GM23338 (cell line): ENCODE results near the gene BOK. TPM values are rescaled to one million over a fixed set of nuclear protein-coding genes. Genes with fewer than 3 reads are reported as not detected.

Experiments used
- CREB1 ChIP-seq: fragments of 250-450 bp; sonication (Bioruptor Pico); IDR thresholded peaks from 2 replicates; pipeline ENCODE4 v1.5.0; 2020; ENCODE audit warnings: low read depth, mild to moderate bottlenecking, moderate library complexity
- CTCF ChIP-seq, 2 experiments: fragments of 200-600 bp in 1 of 2; sonication (generic) in 1 of 2; conservative IDR thresholded peaks; 2 replicates each; pipeline versions ENCODE4 v1.5.1 to v1.6.1; 2016 to 2017; ENCODE audit warnings: antibody characterized with exemption in 2 of 2, low read depth in 2 of 2, mild to moderate bottlenecking in 2 of 2, moderate library complexity in 1 of 2
- EZH2 ChIP-seq: fragments of 200-600 bp; sonication (generic); IDR thresholded peaks from one replicate; pipeline ENCODE4 v1.8.0; 2017; ENCODE audit warnings: antibody characterized with exemption, mild to moderate bottlenecking, low read depth; ENCODE audit not compliant: unreplicated experiment
- EZH2phosphoT487 ChIP-seq: fragments of 200-600 bp; sonication (generic); IDR thresholded peaks from one replicate; pipeline ENCODE4 v1.8.1; 2018; ENCODE audit warnings: antibody characterized with exemption; ENCODE audit not compliant: unreplicated experiment
- NANOG ChIP-seq: IDR thresholded peaks from 2 replicates; pipeline ENCODE4 v1.6.1; 2016; ENCODE audit warnings: antibody characterized with exemption, borderline replicate concordance
- POLR2AphosphoS5 ChIP-seq: IDR thresholded peaks from 2 replicates; pipeline ENCODE4 v1.6.1; 2016; ENCODE audit warnings: antibody characterized with exemption, low read depth
- ZNF114 ChIP-seq: fragments of 250-450 bp; sonication (Bioruptor Pico); IDR thresholded peaks from 2 replicates; pipeline ENCODE4 v1.5.0; 2020; ENCODE audit warnings: mild to moderate bottlenecking, moderate library complexity
- ZNF462 ChIP-seq: fragments of 250-450 bp; sonication (Bioruptor Pico); IDR thresholded peaks from 2 replicates; pipeline ENCODE4 v1.5.0; 2020; ENCODE audit warnings: mild to moderate bottlenecking, moderate library complexity
- polyA plus RNA-seq: library from polyadenylated mRNA; unstranded; fragments of >200 nt; fragmentation: Nextera tagmentation; extraction: Ambion mirVana; gene quantifications from 2 replicates; pipeline ENCODE4 v1.2.1, GENCODE V29; 2016
- total RNA-seq: library from RNA; depleted of rRNA; stranded (reverse); fragments of >200 nt; shearing (Covaris generic); gene quantifications from 2 replicates; pipeline ENCODE4 v1.2.3, GENCODE V29; 2014

Gene BOK
- total and polyA plus RNA-seq, 2 experiments from 2014 or later = 13.5 to 36.7 TPM

DNA sequence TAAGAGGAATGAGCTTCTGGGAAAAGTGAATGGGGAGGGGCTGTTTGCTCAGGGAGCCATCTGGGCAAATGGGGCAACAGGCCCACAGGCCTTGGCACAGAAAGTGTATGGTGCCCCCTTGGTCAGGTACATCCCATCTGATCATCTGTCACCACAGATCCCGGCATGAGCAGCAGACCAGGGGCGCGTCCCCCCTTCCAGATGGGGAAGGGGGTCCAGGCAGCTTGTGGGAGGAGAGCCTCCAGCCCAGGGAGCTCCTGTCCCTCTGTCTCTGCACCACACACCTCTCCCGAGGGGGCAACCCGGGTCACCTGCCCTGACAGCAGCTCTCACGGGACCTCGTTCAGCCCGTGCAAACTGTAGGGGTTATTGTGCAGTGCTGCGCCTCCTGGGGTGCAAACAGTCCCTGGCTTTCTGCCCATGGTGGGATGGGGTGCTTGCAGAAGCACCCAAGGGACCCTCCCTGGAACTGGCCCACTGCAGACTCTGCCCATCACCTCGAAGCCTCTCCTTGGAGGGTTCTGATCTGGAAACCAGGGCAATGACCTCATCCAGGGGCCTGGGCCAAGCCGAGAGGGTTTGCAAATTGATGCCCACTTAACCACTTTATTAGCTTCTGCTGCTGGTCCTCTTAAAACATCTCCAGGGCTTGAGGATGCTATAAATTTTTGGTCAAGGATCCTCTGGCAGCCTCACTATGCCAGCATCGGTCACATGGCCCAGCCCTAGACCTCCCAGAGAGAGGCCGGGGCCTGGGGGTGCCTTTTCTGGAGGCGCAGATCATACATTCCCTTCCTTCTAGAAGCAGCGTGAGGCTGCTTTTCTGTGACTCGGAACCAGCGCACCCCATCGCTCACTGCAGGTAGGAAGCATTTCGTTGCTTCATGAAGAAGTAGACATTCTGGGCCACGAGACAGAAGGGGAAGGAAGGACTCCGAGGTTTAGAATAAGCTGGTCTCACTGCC lies 7.6 kb upstream of the BOK start (continued):
- TF ChIP-seq ZNF462 = no peak
- TF ChIP-seq ZNF114 (CRISPR knock-in tag) = no peak
- TF ChIP-seq NANOG = no peak
- no peak for TF ChIP-seq CTCF (conservative IDR thresholded peaks at IDR 0.05; ENCODE audit: low read depth in 2 of 2)
- no peak for TF ChIP-seq EZH2phosphoT487
- no peak for TF ChIP-seq POLR2AphosphoS5
- no peak for TF ChIP-seq EZH2
- TF ChIP-seq CREB1 (CRISPR knock-in tag) = no peak
